Psoas muscle (tissue), 8 donors: ENCODE data around the gene ATG7. TPM values are rescaled to one million over a fixed set of nuclear protein-coding genes. Genes with fewer than 3 reads are reported as not detected.

Experiments
- ATAC-seq, 4 donors: fragments of 200-7000 bp; cut with Tn5 transposase; one replicate each; pipeline ENCODE4 v1.9.1; 2020; ENCODE audit warnings: moderate library complexity in 3 of 4, mild to moderate bottlenecking in 2 of 4
- DNase-seq, 2 donors: peaks; one replicate each; pipeline ENCODE4 v3.0.0-alpha.2; 2020
- H3K27ac ChIP-seq: fragments of 200-600 bp; one replicate; pipeline ENCODE4 v1.8.0; 2022
- H3K27me3 ChIP-seq, 3 donors: fragments of 200-600 bp in 1 of 3; one replicate each; pipeline versions ENCODE4 v1.6.1 to v1.8.0; 2013 to 2022; ENCODE audit warnings: low read length in 2 of 3, mild to moderate bottlenecking in 2 of 3, moderate library complexity in 1 of 3; ENCODE audit not compliant: insufficient read depth in 3 of 3
- H3K36me3 ChIP-seq, 2 donors: fragments of 200-600 bp in 1 of 2; one replicate each; pipeline versions ENCODE4 v1.6.1 to v1.8.0; 2013 to 2022; ENCODE audit warnings: low read depth in 1 of 2, mild to moderate bottlenecking in 1 of 2, moderate library complexity in 1 of 2; ENCODE audit not compliant: insufficient read depth in 1 of 2
- H3K4me1 ChIP-seq: fragments of 200-600 bp; one replicate; pipeline ENCODE4 v1.8.0; 2022
- H3K4me3 ChIP-seq: fragments of 200-600 bp; one replicate; pipeline ENCODE4 v1.8.0; 2022; ENCODE audit warnings: mild to moderate bottlenecking
- H3K9me3 ChIP-seq: fragments of 200-600 bp; one replicate; pipeline ENCODE4 v1.8.0; 2022
- WGBS, 3 donors: extraction: QIAGEN DNeasy Blood & Tissue Kit; methylation state at CpG; one replicate each; pipeline versions ENCODE4 v1.1.6 to v1.1.7; 2013; 5-methylcytosine and 5-hydroxymethylcytosine counted together
- intact Hi-C, 2 donors: fragments of 100-400 bp; cut with DNase I; formaldehyde crosslinking; loops; one replicate each; pipeline versions ENCODE4 v1.11.0 to v1.14.2; 2022
- polyA plus RNA-seq, 3 donors: library from polyadenylated mRNA; stranded (reverse); fragments of 200-250 nt; gene quantifications; one replicate each; pipeline ENCODE4 v1.2.3, GENCODE V29; 2013
- total RNA-seq, 4 donors: library from RNA; stranded (reverse); fragmentation: NEBNext Ultra II Directional in 2 of 4; extraction: Animal tissue kit (Norgen Biotek cat#: 25700) in 2 of 4; gene quantifications; one replicate each; pipeline versions ENCODE4 v1.2.1 to v1.2.4, GENCODE V29; 2021 to 2023
- TF ChIP-seq, protein P1 (sequence below): fragments of 200-600 bp; IDR thresholded peaks from one replicate; pipeline ENCODE4 v1.8.0; 2022; ENCODE audit warnings: antibody characterized with exemption
- donor health status: healthy with polysubstance abuse.
- donor health status: DM: no; HTN: no; CAD: no; lungs with moderate emphysema.
- donor health status: Bipolar disorder and iron deficiency.
- donor health status: healthy.
- donor health status: DM: yes; HTN: yes; CAD: no.
- donor health status: DM: no; HTN: no; CAD: no.
- donor health status: DM: no; HTN: no; CAD: no.
- donor health status: DM: yes; HTN: yes; CAD: no.

Gene ATG7
- total and polyA plus RNA-seq, 7 donors: 5.9 to 15.0 (median 13.5) TPM

DNA sequence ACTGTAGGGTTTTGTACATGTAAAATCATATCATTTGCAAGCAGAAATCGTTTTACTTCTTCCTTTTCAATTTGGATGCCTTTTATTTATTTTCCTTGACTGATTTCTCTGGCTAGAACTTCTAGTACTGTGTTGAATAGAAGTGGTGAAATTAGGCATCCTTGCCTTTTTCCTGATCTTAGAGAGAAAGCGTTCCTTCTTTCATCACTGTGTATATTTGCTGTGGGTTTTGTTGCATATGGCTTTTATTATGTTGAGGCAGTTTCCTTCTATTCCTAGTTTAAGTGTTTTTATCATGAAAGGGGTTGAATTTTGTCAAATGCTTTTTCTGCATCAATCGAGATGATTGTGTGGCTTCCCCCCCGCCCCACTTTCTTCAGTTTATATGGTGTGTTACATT lies 140.9 kb downstream of the ATG7 start:
- TF ChIP-seq, protein P1, sequence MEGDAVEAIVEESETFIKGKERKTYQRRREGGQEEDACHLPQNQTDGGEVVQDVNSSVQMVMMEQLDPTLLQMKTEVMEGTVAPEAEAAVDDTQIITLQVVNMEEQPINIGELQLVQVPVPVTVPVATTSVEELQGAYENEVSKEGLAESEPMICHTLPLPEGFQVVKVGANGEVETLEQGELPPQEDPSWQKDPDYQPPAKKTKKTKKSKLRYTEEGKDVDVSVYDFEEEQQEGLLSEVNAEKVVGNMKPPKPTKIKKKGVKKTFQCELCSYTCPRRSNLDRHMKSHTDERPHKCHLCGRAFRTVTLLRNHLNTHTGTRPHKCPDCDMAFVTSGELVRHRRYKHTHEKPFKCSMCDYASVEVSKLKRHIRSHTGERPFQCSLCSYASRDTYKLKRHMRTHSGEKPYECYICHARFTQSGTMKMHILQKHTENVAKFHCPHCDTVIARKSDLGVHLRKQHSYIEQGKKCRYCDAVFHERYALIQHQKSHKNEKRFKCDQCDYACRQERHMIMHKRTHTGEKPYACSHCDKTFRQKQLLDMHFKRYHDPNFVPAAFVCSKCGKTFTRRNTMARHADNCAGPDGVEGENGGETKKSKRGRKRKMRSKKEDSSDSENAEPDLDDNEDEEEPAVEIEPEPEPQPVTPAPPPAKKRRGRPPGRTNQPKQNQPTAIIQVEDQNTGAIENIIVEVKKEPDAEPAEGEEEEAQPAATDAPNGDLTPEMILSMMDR: no peak
- intact Hi-C loops: no loop called here

DNA sequence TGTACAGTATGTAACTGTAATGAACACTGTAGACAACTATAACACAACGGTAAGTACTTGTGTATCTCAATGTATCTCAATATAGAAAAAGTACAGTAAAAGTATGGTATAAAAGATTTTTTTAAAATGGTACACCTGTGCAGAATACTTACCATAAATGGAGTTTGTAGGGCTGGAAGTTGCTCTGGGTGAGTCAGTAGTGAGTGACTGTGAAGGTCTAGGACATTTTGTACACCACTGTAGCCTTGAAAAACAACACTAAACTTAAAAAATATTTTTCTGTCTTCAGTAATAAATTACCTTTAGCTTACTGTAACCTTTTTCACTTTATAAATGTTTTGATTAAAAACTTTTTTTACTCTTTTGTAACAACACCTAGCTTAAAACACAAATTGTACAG lies 142.9 kb downstream of the ATG7 start:
- Histone ChIP-seq H3K4me1 (peaks cover 3% of the 10 kb centered on the region), H3K27ac (no peak overlapping the region), H3K9me3 (no peaks in the 10 kb centered on the region), H3K4me3 (no peak overlapping the region), H3K27me3 (no peaks in the 10 kb centered on the region), H3K36me3 (no peaks in the 10 kb centered on the region)
- ATAC-seq (no peak), DNase-seq (no peak)
- intact Hi-C loops: no loop called here
- TF ChIP-seq, protein P1: no peak
- WGBS, 3 donors: 94 to 100% (median 97%) methylated on average over 1 of the region's 1 CpG

More for the DNA sequence above, 140.9 kb downstream of the ATG7 start:
- DNase-seq (no peak), ATAC-seq (no peak)
- H3K9me3 ChIP-seq: no peaks in the 10 kb centered on the region
- no peaks in the 10 kb centered on the region for H3K27me3 ChIP-seq
- H3K4me1 ChIP-seq: no peaks in the 10 kb centered on the region
- no peak overlapping the region for H3K27ac ChIP-seq
- 66 to 72% (median 69%) methylated on average over 4 of the region's 4 CpGs for WGBS, 3 donors
- H3K36me3 ChIP-seq: no peaks in the 10 kb centered on the region
- no peak overlapping the region for H3K4me3 ChIP-seq

DNA sequence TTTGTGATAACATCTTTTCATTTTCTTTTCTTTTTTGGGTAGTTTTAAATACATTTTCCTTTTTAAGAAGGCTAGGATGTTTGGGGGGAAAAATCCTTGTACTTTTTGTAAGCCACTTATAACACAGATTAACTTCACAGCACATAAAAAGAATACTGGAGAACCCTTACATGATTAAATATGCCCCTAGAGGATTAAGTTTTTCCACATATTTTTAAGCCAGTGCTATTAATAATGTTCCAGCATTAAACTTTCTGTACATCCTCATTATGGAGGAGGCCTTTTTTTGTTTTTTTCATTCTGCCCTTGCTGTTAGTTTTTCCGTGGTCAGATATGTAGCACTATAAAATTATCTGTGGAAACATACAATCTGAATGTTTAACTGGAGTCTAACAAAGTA lies 147.9 kb downstream of the ATG7 start:
- no peaks in the 10 kb centered on the region for H3K9me3 ChIP-seq
- ATAC-seq: no peak
- 36 to 85% (median 36%) methylated on average over 1 of the region's 1 CpG for WGBS, 3 donors
- no peaks in the 10 kb centered on the region for H3K36me3 ChIP-seq
- TF ChIP-seq, protein P1: no peak
- no peaks in the 10 kb centered on the region for H3K27me3 ChIP-seq
- no peak overlapping the region for H3K4me3 ChIP-seq
- intact Hi-C loops: no loop called here
- DNase-seq: no peak
- H3K27ac ChIP-seq: no peak overlapping the region
- H3K4me1 ChIP-seq: peaks cover 3% of the 10 kb centered on the region

DNA sequence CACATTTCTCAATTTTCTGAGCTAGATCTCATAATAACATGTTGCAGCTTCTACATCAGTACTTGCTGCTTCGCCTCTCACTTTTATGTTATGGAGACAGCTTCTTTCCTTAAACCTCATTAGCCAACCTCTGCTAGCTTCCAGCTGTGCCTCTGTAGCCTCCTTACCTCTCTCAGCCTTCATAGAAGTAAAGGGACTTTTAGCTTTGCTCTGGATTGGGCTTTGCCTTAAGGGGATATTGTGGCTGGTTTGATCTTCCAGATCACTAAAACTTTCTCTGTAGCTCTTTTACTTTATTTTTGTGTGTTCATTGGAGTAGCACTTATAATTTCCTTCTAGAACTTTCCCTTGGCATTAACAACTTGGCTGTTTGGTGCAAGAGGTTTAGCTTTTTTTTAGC lies 150.1 kb downstream of the ATG7 start:
- TF ChIP-seq, protein P1: no peak
- Histone ChIP-seq H3K4me1 (peaks cover 3% of the 10 kb centered on the region), H3K27me3 (no peaks in the 10 kb centered on the region), H3K4me3 (no peak overlapping the region), H3K36me3 (peaks cover 0 to 3% of the 10 kb centered on the region in 2 donors), H3K27ac (no peak overlapping the region), H3K9me3 (no peaks in the 10 kb centered on the region)
- intact Hi-C loops: no loop called here
- no peak for ATAC-seq
- 93 to 100% (median 96%) methylated on average over 1 of the region's 1 CpG for WGBS, 3 donors
- no peak for DNase-seq

DNA sequence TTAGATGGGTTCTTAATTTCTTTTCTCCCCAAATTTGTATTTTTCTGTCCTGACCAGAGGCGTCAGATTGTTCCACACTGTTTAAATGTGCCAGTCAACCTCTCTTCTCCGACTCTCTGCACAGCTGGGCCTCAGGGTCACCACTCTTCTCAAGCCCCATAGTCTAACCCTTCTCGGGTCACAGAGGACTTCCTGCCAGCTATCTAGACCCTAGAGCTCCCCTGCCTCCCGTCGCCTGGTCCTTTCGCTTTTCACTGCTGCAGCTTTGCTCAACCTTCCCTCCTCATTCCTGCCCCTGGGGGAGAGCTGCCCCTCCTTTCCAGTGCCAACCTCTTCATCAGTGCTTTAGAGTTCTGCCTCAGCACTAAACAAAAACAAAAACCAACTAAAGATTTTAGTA lies 151.7 kb downstream of the ATG7 start:
- peaks cover 3% of the 10 kb centered on the region for H3K4me1 ChIP-seq
- no peaks in the 10 kb centered on the region for H3K9me3 ChIP-seq
- ATAC-seq: no peak
- H3K4me3 ChIP-seq: no peak overlapping the region
- H3K36me3 ChIP-seq: peaks cover 0 to 3% of the 10 kb centered on the region in 2 donors
- intact Hi-C loops: no loop called here
- no peaks in the 10 kb centered on the region for H3K27me3 ChIP-seq
- 77 to 86% (median 80%) methylated on average over 6 of the region's 6 CpGs for WGBS, 3 donors
- DNase-seq: no peak
- H3K27ac ChIP-seq: no peak overlapping the region
- TF ChIP-seq, protein P1: no peak
